Ishikawa (cell line): ENCODE data around the gene WDR88.

Source experiments
- CEBPB ChIP-seq: IDR thresholded peaks from 2 replicates; pipeline ENCODE4 v1.6.1; 2012
- CREB1 ChIP-seq: IDR thresholded peaks from 2 replicates; pipeline ENCODE4 v1.6.1; 2012; ENCODE audit warnings: low read depth
- EGR1 ChIP-seq: IDR thresholded peaks from 2 replicates; pipeline ENCODE4 v1.6.1; 2012
- EP300 ChIP-seq: IDR thresholded peaks from 2 replicates; pipeline ENCODE4 v1.6.1; 2012; ENCODE audit warnings: borderline replicate concordance
- FOXM1 ChIP-seq: IDR thresholded peaks from 2 replicates; pipeline ENCODE4 v1.6.1; 2012; ENCODE audit warnings: low read depth, borderline replicate concordance
- MAX ChIP-seq: IDR thresholded peaks from 2 replicates; pipeline ENCODE4 v1.6.1; 2012
- NFIC ChIP-seq: IDR thresholded peaks from 2 replicates; pipeline ENCODE4 v1.6.1; 2012
- RAD21 ChIP-seq: IDR thresholded peaks from 2 replicates; pipeline ENCODE4 v1.6.1; 2012; ENCODE audit warnings: low read depth
- REST ChIP-seq: IDR thresholded peaks from 2 replicates; pipeline ENCODE4 v1.6.1; 2012; ENCODE audit warnings: low read depth, mild to moderate bottlenecking
- TAF1 ChIP-seq: IDR thresholded peaks from 2 replicates; pipeline ENCODE4 v1.6.1; 2012; ENCODE audit warnings: low read depth, mild to moderate bottlenecking
- TCF12 ChIP-seq: IDR thresholded peaks from 2 replicates; pipeline ENCODE4 v1.6.1; 2012; ENCODE audit warnings: low read depth
- TEAD4 ChIP-seq: IDR thresholded peaks from 2 replicates; pipeline ENCODE4 v1.6.1; 2012
- USF1 ChIP-seq: IDR thresholded peaks from 2 replicates; pipeline ENCODE4 v1.6.1; 2012
- YY1 ChIP-seq: IDR thresholded peaks from 2 replicates; pipeline ENCODE4 v1.6.1; 2012; ENCODE audit warnings: low read depth
- ZBTB7A ChIP-seq: IDR thresholded peaks from 2 replicates; pipeline ENCODE4 v1.6.1; 2012; ENCODE audit warnings: low read depth

The WDR88 gene

GRCh38 chr19:33219261-33219815 lies 87.4 kb downstream of the WDR88 start:
- TF ChIP-seq MAX (no peak), USF1 (no peak), YY1 (no peak), TCF12 (no peak), RAD21 (peak; percentile 9; the same call in 1 of the 2 replicates), ZBTB7A (no peak)

GRCh38 chr19:33220115-33220514 lies 88.2 kb downstream of the WDR88 start:
- TF ChIP-seq CREB1 (no peak), CEBPB (no peak), REST (no peak), NFIC (no peak), TAF1 (no peak), TCF12 (no peak), ZBTB7A (no peak), FOXM1 (no peak), USF1 (no peak), YY1 (no peak), EP300 (no peak)

- TF ChIP-seq EP300 (no peak), TEAD4 (no peak), EGR1 (no peak), CEBPB (no peak), TAF1 (no peak), REST (no peak), MAX (no peak), FOXM1 (no peak), YY1 (no peak), ZBTB7A (no peak)
Observed at GRCh38 chr19:33220735-33221134, 88.8 kb downstream of the WDR88 start.

- TF ChIP-seq NFIC, result no peak
- no peak for TF ChIP-seq USF1
- no peak for TF ChIP-seq CEBPB
- TF ChIP-seq EGR1, result no peak
- TF ChIP-seq MAX, result no peak
- no peak for TF ChIP-seq TCF12
- no peak for TF ChIP-seq EP300
- TF ChIP-seq TEAD4, result no peak
- TF ChIP-seq RAD21, result no peak
- TF ChIP-seq YY1, result no peak
- no peak for TF ChIP-seq TAF1
- TF ChIP-seq ZBTB7A, result no peak
- TF ChIP-seq FOXM1, result no peak
- TF ChIP-seq CREB1, result no peak
- TF ChIP-seq REST, result no peak
Observed at GRCh38 chr19:33221638-33222037, 89.7 kb downstream of the WDR88 start.
